Left ventricle myocardium inferior (tissue), 1 donor: ENCODE results near the gene SERPINB1. TPM values are rescaled to one million over a fixed set of nuclear protein-coding genes. Genes with fewer than 3 reads are reported as not detected.

Source experiments
- DNase-seq: peaks from one replicate; pipeline ENCODE4 v3.0.0-alpha.2; 2020
- H3K27ac ChIP-seq: fragments of 200-600 bp; replicated peaks from 2 replicates; pipeline ENCODE4 v1.8.0; 2021
- H3K27me3 ChIP-seq: fragments of 200-600 bp; 2 replicates; pipeline ENCODE4 v1.8.0; 2021; ENCODE audit warnings: low read depth
- H3K36me3 ChIP-seq: fragments of 200-600 bp; 2 replicates; pipeline ENCODE4 v1.8.0; 2021
- H3K4me1 ChIP-seq: fragments of 200-600 bp; 2 replicates; pipeline ENCODE4 v1.8.0; 2021
- H3K4me3 ChIP-seq: fragments of 200-600 bp; 2 replicates; pipeline ENCODE4 v1.8.0; 2021; ENCODE audit warnings: mild to moderate bottlenecking, moderate library complexity
- H3K9me3 ChIP-seq: fragments of 200-600 bp; replicated peaks from 2 replicates; pipeline ENCODE4 v1.8.0; 2021
- CTCF ChIP-seq: fragments of 200-600 bp; IDR thresholded peaks from 2 replicates; pipeline ENCODE4 v1.8.0; 2021; ENCODE audit warnings: antibody characterized with exemption, mild to moderate bottlenecking, borderline replicate concordance
- intact Hi-C: fragments of 100-400 bp; cut with micrococcal nuclease; formaldehyde crosslinking; loops from one replicate; pipeline ENCODE4 v1.11.0; 2022
- total RNA-seq: library from RNA; stranded (reverse); fragmentation: NEBNext Ultra II Directional; extraction: Animal tissue kit (Norgen Biotek cat#: 25700); gene quantifications from one replicate; pipeline ENCODE4 v1.2.1, GENCODE V29; 2021
- donor health status: DM: no; HTN: yes; CAD: no; lungs with severe emphysema.

SERPINB1 gene
- total RNA-seq, 1 donor from 2014 or later: 23.4 TPM

DNA sequence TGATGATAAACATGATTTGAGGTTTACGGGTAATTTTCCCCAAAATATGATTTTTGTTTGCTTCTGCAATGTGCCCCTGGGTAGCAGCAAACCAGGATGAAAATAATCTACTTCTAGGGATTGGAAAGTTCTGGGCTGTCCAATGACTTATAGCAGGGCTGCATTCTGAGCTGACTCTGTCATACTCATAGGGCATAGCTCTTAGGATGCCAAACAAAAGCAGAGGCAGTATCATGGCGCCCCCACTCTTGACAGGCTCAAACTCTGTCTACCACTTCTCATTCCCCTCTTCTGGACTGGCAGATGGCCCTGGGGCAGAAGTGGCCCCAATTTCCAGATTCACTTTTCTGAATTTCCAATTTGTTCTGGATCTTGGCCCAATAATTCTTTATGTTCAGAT, 10.3 kb downstream of the SERPINB1 start:
- TF ChIP-seq CTCF: no peak
- Histone ChIP-seq H3K27me3 (no peaks in the 10 kb centered on the region), H3K4me3 (no peak overlapping the region), H3K4me1 (peaks cover 10% of the 10 kb centered on the region), H3K9me3 (no peaks in the 10 kb centered on the region), H3K27ac (no peak overlapping the region), H3K36me3 (peaks cover 42% of the 10 kb centered on the region)
- intact Hi-C loops: no loop called here
- DNase-seq: no peak

GRCh38 chr6:2830183-2830582, 11.5 kb downstream of the SERPINB1 start:
- Histone ChIP-seq H3K4me1 (peaks cover 10% of the 10 kb centered on the region), H3K27me3 (no peaks in the 10 kb centered on the region), H3K9me3 (no peaks in the 10 kb centered on the region), H3K4me3 (no peak overlapping the region), H3K36me3 (peaks cover 30% of the 10 kb centered on the region), H3K27ac (no peak overlapping the region)
- DNase-seq: no peak
- intact Hi-C loops: no loop called here
- no peak for TF ChIP-seq CTCF

DNA sequence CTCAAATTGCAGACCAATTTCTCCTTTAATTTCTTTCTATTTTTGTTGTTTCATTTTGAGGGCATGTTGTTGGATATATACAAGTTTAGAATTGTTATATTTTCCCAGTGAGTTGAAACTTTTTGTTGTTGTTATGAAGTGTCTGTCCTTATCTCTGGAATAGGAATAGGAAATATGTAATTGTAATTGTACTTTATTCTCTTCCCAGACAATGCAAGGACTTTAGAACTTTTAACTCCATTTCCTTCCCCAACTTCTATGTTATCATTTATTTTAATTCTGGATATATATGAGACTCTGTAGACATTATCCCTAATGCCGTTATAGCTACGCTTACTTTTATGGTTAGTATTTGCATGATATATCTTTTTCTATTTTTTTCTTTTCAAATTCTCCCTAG, 12.4 kb downstream of the SERPINB1 start:
- no peak for TF ChIP-seq CTCF
- DNase-seq: no peak
- peaks cover 21% of the 10 kb centered on the region for H3K36me3 ChIP-seq
- H3K27me3 ChIP-seq: no peaks in the 10 kb centered on the region
- H3K4me3 ChIP-seq: no peak overlapping the region
- no peak overlapping the region for H3K27ac ChIP-seq
- H3K4me1 ChIP-seq: peaks cover 10% of the 10 kb centered on the region
- intact Hi-C loops: no loop called here
- no peaks in the 10 kb centered on the region for H3K9me3 ChIP-seq

GRCh38 chr6:2828629-2829028, 13.0 kb downstream of the SERPINB1 start:
- Histone ChIP-seq H3K27ac (no peak overlapping the region), H3K9me3 (no peaks in the 10 kb centered on the region), H3K36me3 (peaks cover 15% of the 10 kb centered on the region), H3K4me3 (no peak overlapping the region), H3K27me3 (no peaks in the 10 kb centered on the region), H3K4me1 (peaks cover 11% of the 10 kb centered on the region)
- intact Hi-C loops: no loop called here
- no peak for DNase-seq
- TF ChIP-seq CTCF: no peak

GRCh38 chr6:2827142-2827541, 14.5 kb downstream of the SERPINB1 start:
- Histone ChIP-seq H3K27ac (no peak overlapping the region), H3K4me1 (peaks cover 14% of the 10 kb centered on the region), H3K36me3 (peaks cover 1% of the 10 kb centered on the region), H3K4me3 (no peak overlapping the region), H3K27me3 (no peaks in the 10 kb centered on the region), H3K9me3 (no peaks in the 10 kb centered on the region)
- no peak for DNase-seq
- intact Hi-C loops: no loop called here
- no peak for TF ChIP-seq CTCF

DNA sequence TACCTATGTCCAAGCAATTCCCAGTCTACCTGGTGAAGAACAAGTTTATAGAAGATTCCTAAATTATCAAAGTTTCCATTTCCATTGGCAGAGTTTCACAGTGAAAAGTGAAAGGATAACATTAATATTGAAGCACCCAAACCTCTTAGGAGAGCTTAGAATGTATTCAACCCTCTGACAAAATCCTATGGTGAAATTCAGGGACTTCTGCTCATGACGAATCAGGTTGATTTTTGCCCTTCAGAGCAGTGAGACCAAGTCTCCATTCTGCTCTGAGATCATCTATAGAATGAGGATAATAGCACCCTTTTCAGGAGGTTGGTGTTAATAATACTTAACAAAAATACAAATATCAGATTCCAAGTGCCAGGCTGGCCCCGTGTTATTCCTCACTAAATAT, 15.5 kb downstream of the SERPINB1 start:
- intact Hi-C loops: no loop called here
- H3K9me3 ChIP-seq: no peaks in the 10 kb centered on the region
- DNase-seq: no peak

More for the DNA sequence above, 15.5 kb downstream of the SERPINB1 start:
- no peak for TF ChIP-seq CTCF
- Histone ChIP-seq H3K27me3 (no peaks in the 10 kb centered on the region), H3K36me3 (no peaks in the 10 kb centered on the region), H3K4me1 (peaks cover 14% of the 10 kb centered on the region), H3K27ac (no peak overlapping the region), H3K4me3 (no peak overlapping the region)
